GM21515 (cell line): Measurements from ENCODE around the gene CSK.

Experiments
- ATAC-seq: cut with Tn5 transposase; IDR thresholded peaks from one replicate; pipeline ENCODE4 v1.9.1; 2021; ENCODE audit not compliant: unreplicated experiment

The CSK gene

GRCh38 chr15:74841891-74842373, 60.1 kb downstream of the CSK start:
- no peak for ATAC-seq

DNA sequence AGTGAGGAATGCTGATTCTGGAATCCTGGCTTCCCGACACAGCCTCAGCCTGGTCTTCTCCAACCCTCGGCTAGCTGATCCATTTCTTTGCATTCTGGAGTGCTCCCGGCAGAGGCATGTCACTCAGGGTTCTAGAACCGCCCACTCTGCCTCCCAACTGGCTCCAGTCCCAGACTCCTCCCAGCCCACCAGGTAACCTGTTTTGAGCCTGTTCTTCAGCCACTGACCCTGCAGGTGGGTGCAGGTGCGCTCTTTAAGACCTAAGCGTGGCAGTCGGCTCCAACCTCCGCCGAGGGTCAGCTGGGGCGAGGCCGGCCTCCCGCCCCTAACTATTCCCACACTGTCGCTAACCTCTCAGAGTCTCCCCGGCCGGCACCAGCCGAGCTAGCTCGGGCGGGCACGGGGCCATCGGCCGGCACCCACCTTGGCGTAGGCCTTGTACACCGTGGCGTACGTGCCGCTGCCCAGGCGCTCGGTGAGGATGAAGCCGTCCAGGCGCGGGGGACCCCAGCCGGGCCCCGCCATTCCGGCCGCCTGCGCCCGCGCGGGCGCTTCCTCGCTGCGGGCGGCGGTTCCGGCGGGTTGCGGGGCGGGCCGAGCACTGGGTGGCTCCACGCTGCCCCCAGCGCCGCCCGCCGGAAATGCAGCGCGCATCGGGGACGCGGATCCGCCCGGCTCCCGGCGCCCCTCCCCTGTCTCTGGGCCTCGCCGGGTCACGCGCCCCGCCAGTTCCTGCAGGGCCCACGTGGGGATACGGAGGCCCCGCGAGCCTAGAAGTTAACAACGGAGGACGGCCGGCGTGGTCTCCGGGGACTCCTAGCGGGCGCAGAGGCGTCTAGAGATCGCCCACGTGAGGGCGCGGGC, 60.9 kb downstream of the CSK start, which contains the start of gene ULK3:
Gene ULK3, minus strand, starts transcription at position 576 of the 864 bp plus-strand sequence. Its CDS starts 51 bp downstream, at position 525.
- peak; percentile 82 for ATAC-seq

- no peak for ATAC-seq
These were observed 61.6 kb downstream of the CSK start for GRCh38 chr15:74843445-74843828.

DNA sequence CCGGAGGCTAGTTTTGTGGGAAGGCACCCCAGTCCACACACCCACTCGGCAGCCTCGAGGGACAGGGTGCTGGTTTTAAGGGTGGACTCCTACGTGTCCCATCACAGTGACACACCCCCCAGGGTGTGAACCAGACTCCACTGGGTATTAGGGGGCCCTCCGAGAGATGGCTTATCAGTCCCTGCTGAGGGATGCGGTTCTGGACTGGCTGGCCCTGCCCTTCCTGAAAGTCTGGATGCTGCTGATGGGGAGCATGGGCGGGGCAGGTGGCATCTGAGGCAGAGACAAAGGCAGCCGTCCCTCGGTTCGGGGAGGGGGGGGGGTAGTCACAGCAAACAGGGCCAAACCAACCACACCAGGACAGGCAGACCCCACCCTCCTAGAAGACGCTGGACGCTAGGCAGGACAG, 62.0 kb downstream of the CSK start:
- ATAC-seq = no peak

DNA sequence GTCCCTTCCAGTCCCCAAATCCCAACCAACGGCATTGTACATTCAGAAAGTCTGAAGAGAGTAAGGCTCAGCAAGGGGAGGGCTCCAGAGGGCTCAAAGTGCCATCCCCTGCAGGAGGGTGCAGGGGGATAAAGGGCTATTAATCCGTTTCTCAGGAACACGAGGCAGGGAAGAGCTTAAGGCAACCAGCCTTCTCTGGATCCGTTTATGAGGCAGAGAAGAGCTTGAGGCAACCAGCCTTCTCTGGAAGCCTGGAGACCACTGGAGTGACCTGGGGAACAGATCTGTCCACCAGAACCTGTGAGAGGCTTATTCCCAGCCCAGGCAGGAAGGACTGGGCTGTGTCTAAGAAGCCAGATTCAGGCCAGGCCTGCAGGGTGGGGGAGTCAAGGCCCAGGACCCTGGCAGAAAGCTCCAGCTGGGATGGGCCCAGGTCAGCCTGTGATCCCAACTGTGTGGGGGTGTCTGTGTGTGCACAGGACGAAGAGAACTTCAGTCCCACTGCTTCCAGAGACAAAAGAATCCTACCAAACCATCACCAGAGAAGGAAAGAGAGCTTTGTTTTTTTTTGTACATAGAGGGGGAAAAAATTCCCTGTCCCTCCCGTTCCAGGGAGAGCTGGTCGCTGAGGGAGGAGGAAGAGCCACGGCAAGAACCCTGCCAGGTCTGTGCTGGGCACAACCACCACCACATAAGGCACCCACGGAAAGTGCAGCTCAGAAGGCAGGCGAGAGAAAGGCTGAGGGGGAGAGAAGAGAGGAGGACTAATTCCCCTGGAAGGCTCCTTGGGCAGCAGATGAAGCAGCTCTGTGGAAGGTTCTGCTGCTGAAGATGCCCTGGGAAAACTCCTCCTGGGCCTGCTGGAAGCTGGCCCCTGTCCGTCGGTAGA, 62.7 kb downstream of the CSK start:
- ATAC-seq = no peak

DNA sequence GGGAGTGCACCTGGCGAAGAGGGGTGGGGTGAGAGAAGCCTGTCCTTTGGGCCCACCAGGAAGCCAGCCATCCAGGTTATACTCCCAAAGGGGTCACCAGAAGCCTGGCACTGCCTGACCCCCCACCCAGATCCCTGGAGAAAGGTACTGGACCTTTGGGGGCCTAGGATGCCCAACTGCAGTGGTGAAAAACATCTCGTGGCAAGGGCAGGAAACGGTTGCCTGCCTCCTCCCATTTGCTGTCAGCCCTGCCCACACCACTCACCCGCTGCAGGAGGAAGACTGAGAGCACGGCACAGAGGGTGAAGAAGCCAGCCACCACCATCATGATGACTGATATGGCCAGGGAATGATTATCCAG, 63.3 kb downstream of the CSK start:
- ATAC-seq = no peak

DNA sequence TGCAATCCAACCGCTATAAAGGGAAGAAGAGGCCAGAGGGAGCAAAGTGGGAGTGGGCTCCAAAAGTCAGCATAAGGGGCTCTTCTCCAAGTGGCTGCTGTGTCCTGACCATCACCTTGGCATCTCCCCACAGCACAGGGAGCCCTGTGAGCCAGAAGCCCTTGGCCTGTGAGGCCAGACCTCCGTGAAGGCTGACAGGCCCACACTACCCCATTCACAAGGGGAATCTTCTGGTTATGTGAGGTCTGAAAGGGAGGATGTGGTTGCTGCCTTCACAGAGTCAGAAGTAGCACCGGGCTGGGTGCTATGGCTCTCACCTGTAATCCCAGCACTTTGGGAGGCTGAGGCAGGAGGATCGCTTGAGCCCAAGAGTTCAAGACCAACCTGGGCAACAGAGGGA, 63.7 kb downstream of the CSK start:
- no peak for ATAC-seq

DNA sequence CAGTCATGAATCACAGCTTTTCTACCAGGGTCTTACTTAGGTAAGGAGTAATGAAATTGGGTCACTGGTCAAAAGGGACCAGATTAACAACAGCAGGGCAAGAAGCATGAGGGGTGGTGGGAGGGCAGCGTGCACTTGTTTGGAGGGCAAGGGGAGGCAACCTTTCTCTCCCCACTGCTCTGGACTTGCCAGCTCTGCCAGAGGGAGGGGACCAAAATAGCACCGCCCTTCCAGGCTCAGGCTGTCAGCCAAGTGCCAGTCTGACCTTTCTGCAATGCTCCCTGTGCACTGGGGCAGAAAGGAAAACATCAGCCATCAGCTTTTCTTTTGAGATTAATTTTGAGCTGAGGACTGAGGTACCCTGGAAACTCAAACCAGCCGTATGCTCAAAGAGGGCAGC, 65.6 kb downstream of the CSK start:
- no peak for ATAC-seq

- no peak for ATAC-seq
These were observed 68.5 kb downstream of the CSK start for GRCh38 chr15:74850393-74850792.

GRCh38 chr15:74851960-74852359, 70.1 kb downstream of the CSK start:
- ATAC-seq = no peak
